Testis (tissue), 3 donors: ENCODE results near the gene GPR153. TPM values are rescaled to one million over a fixed set of nuclear protein-coding genes. Genes with fewer than 3 reads are reported as not detected.

Experiments used
- DNase-seq: peaks from one replicate; pipeline ENCODE4 v3.0.0-alpha.2; 2019
- H3K27ac ChIP-seq, 2 donors: fragments of 200-600 bp; sonication (generic); one replicate each; pipeline ENCODE4 v1.5.1; 2019
- H3K27me3 ChIP-seq: fragments of 200-600 bp; sonication (generic); one replicate; pipeline ENCODE4 v1.5.1; 2019
- H3K36me3 ChIP-seq: fragments of 200-600 bp; sonication (generic); one replicate; pipeline ENCODE4 v1.5.1; 2017; ENCODE audit warnings: low read depth; ENCODE audit errors: missing control alignments
- H3K4me1 ChIP-seq: fragments of 200-600 bp; sonication (generic); one replicate; pipeline ENCODE4 v1.5.1; 2019
- H3K4me3 ChIP-seq, 2 donors: fragments of 200-600 bp; sonication (generic); one replicate each; pipeline ENCODE4 v1.5.1; 2017 to 2019
- H3K9me3 ChIP-seq: fragments of 200-600 bp; sonication (generic); one replicate; pipeline ENCODE4 v1.5.1; 2017
- CTCF ChIP-seq, 3 experiments: fragments of 450-650 bp in 2 of 3; fragments of 200-600 bp in 1 of 3; sonication (generic) in 1 of 3; IDR thresholded peaks; one replicate each; pipeline ENCODE4 v1.5.1; 2016 to 2019; ENCODE audit warnings: antibody characterized with exemption in 3 of 3, mild to moderate bottlenecking in 2 of 3, moderate library complexity in 1 of 3
- POLR2A ChIP-seq: fragments of 450-650 bp; IDR thresholded peaks from one replicate; pipeline ENCODE4 v1.6.1; 2017; ENCODE audit warnings: antibody characterized with exemption, mild to moderate bottlenecking, moderate library complexity
- WGBS, 2 donors: methylation state at CpG; one replicate each; pipeline ENCODE4 v1.1.5; 2018; 5-methylcytosine and 5-hydroxymethylcytosine counted together
- intact Hi-C: fragments of 100-400 bp; cut with DNase I; formaldehyde crosslinking; loops from one replicate; pipeline ENCODE4 v1.15.1; 2023; ENCODE audit warnings: low total_unique reads
- polyA plus RNA-seq: library from polyadenylated mRNA; stranded (reverse); fragments of 350-450 nt; fragmentation: Illumina TruSeq; extraction: RNeasy Lipid Tissue Mini Kit (QIAGEN cat#74804); gene quantifications from one replicate; pipeline ENCODE4 v1.2.3, GENCODE V29; 2014; ENCODE audit warnings: low read depth, low replicate concordance; ENCODE audit not compliant: insufficient read depth
- total RNA-seq, 2 donors: library from RNA; depleted of rRNA; stranded (reverse); fragments of >200 nt; gene quantifications; one replicate each; pipeline ENCODE4 v1.2.3, GENCODE V29; 2016

GPR153 gene
- total and polyA plus RNA-seq, 3 donors from 2014 or later, result 5.7 to 6.3 (median 5.8) TPM

- no peaks in the 10 kb centered on the region for H3K27me3 ChIP-seq
- peak; percentile 43 for DNase-seq
- H3K27ac ChIP-seq, result no peak overlapping the region
- intact Hi-C loops, result loop anchor here (5.0 to 10.0 kb wide), 3 partner anchors 93 to 194 kb away; no protein-coding TSS in a partner anchor
- peak overlapping the region; percentile 21 to 48 for H3K4me3 ChIP-seq
- TF ChIP-seq POLR2A (no peak), CTCF (IDR thresholded peaks at IDR 0.05) (no peak)
- H3K9me3 ChIP-seq, result no peaks in the 10 kb centered on the region
- 11% methylated on average over 74 of the region's 96 CpGs; no CpG with 5 or more reads in 1 of the 2 donors for WGBS, 2 donors
- H3K36me3 ChIP-seq, result no peaks in the 10 kb centered on the region
- H3K4me1 ChIP-seq, result peaks cover 3% of the 10 kb centered on the region
Observed at GRCh38 chr1:6248932-6249738, 11.8 kb downstream of the GPR153 start.

DNA sequence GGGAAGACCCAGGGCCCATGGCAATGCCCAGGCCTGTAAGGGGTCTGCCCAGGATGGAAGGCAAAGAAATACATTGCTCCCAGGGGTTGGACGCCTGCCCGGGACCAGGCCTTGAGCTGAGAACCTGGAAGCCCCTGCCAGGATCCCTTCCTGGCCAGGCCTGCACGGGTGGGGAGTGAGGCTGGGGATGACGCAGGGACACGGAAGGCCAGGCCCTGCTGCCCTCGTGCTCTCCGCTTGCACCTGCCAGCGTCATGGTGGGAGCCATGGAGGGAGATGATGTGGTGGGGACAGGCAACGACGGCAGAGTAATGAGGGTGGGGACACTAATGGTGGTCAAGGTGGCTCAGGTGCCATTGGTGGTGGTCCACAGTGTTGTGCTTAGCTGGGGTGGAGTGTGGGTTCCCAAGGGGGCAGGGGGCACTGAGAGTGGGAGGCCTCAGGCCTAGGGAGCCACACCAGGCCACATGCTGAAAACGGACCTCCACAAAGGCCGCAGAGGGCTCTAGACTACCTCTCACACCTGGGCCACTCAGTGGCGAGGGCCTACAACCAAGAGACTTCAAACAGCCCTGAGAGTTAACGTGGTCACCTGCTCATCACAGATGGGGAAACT lies 12.6 kb downstream of the GPR153 start:
- H3K4me3 ChIP-seq, result no peak overlapping the region
- H3K9me3 ChIP-seq, result no peaks in the 10 kb centered on the region
- intact Hi-C loops, result loop anchor here (5.0 to 10.0 kb wide), 3 partner anchors 94 to 193 kb away; no protein-coding TSS in a partner anchor
- TF ChIP-seq POLR2A (no peak), CTCF (IDR thresholded peaks at IDR 0.05) (no peak)
- DNase-seq, result no peak
- H3K4me1 ChIP-seq, result peaks cover 3% of the 10 kb centered on the region
- WGBS, 2 donors, result 54 to 55% methylated on average over 9 to 12 of the region's 14 CpGs
- no peaks in the 10 kb centered on the region for H3K27me3 ChIP-seq
- H3K27ac ChIP-seq, result no peak overlapping the region
- no peaks in the 10 kb centered on the region for H3K36me3 ChIP-seq

GRCh38 chr1:6247651-6248050 lies 13.2 kb downstream of the GPR153 start:
- 79 to 86% methylated on average over 3 to 5 of the region's 5 CpGs for WGBS, 2 donors
- no peak overlapping the region for H3K27ac ChIP-seq
- intact Hi-C loops, result loop anchor here (5.0 to 10.0 kb wide), 3 partner anchors 95 to 193 kb away; no protein-coding TSS in a partner anchor
- no peaks in the 10 kb centered on the region for H3K27me3 ChIP-seq
- peaks cover 3% of the 10 kb centered on the region for H3K4me1 ChIP-seq
- TF ChIP-seq CTCF (IDR thresholded peaks at IDR 0.05) (no peak), POLR2A (no peak)
- no peak overlapping the region for H3K4me3 ChIP-seq
- no peaks in the 10 kb centered on the region for H3K36me3 ChIP-seq
- H3K9me3 ChIP-seq, result no peaks in the 10 kb centered on the region
- DNase-seq, result no peak

DNA sequence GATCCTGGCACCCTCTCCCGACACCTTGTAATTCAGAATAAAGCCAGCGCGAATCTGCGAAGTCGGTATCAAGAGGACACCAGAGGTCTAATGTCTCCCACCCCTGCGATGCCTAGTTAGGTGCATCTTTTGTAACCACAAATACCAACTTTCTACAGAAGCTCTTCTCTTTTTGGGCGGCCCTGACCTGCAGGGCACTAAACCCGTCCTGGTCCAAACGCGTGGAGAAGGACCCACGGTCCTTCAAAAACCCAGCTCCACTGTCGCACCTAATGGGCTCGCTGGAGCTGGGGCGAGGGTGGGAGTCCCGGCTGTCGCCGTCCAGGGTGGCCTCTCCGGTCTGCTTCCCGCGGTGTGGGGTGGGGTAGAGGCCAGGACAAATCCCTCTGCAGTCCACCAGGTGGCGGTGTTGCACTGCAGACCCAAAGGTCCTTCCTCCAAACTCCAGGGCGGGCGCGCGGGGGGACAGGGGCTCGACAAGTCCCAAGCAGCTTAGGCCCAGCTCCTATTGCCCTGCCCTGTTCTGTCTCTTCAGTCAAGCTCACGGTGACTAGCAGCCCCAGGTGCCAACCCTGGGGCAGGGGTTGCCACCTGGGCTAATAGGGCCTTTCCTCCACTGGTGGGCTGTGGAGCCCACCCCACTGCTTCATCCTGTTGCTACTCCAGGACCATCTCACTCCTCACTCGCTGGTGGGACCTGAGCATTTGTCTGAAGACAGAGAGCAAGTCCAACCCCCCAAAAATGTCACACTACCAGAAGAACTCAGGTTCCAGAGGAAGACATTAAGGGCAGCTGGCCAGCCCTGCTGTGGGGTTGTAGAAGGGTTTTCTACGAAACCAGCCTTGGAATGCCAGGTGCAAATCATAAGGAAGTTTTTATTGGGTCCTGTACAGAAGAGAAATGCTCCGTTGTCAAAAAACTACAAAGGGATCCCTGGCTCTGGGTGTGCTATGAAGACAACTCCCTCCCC lies 14.1 kb downstream of the GPR153 start:
- TF ChIP-seq CTCF (IDR thresholded peaks at IDR 0.05) (peak; percentile 97 to 99 (median 99)), POLR2A (no peak)
- H3K27ac ChIP-seq, result no peak overlapping the region
- no peak overlapping the region for H3K4me3 ChIP-seq
- 6 to 18% methylated on average over 8 to 24 of the region's 30 CpGs for WGBS, 2 donors
- intact Hi-C loops, result loop anchor here (5.0 to 10.0 kb wide), 3 partner anchors 96 to 192 kb away; no protein-coding TSS in a partner anchor
- DNase-seq, result peak; percentile 87
- peaks cover 3% of the 10 kb centered on the region for H3K4me1 ChIP-seq
- H3K36me3 ChIP-seq, result no peaks in the 10 kb centered on the region
- H3K27me3 ChIP-seq, result no peaks in the 10 kb centered on the region
- no peaks in the 10 kb centered on the region for H3K9me3 ChIP-seq
